Measurements from ENCODE around the gene PRKCE.

The PRKCE gene

DNA sequence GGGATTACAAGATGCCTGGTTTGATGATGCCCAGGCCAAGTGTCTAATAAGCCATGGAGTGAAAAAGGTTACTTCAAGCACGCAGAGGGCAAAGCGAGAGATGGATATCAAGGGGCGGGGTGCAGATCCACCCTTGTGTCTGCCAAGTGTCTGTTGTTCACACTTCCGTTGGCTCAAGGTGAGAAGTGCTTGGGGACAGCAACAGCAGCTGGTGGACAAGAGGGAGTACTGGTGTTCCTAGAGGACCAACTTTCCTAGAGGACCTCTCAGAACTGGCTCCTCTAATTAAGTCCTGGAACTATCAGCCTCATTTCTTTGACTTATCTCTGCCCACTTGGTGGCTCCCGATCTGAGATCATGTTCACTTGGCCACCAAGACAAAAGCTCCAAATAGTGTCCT is 299.1 kb downstream of the PRKCE start:
- no peak for DNase-seq

DNA sequence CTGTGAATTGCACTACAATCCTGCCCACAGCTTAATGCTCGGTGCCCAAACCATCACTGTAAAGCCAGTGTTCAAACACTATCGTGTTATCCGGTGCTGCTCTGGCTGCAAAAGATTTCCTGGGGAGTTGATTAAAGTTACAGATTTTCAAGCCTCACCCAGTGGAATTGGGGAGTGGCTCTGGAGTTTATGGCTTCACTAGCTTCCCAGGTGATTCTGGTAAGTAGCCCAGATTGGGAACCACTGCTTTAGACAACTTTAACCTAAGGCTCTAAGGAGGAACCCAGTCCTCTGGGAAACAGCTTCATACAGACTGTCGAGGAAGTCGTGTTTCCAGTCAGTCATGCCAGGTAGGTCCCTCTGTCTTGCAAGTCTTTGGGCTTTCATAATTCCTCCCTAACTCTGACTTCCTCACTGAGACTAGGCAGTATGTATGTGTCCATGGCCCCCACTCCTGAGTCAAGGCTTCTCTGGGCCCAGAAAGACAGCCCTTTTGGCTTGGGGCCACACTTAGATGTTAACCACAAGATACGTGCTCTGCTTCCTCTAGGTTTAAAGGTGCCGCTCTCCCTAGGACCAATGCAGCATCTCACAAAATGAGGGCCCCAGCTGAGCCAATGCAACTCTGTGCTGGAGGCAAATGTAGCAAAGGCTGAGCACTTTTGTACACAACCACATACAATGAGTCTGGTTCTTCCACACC is 299.7 kb downstream of the PRKCE start:
- DNase-seq: no peak

DNA sequence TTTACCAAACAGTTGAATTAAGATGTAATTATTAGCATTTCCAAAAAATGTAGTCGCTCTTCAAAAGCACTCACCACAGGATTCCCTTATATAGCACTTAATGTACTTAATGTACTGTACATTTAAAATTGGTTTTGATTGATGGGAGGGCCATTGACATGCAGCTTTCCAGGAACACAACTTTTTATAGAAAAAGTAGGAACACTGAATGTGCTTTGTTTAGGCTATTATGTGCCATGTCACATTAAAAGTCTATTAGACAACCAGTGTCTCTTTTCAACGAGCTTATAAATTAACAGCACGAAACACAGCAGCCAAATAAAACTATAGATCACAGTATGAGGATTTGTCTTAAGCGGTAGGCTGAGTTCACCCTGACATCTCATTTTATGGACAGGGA is 301.1 kb downstream of the PRKCE start:
- DNase-seq: no peak

DNA sequence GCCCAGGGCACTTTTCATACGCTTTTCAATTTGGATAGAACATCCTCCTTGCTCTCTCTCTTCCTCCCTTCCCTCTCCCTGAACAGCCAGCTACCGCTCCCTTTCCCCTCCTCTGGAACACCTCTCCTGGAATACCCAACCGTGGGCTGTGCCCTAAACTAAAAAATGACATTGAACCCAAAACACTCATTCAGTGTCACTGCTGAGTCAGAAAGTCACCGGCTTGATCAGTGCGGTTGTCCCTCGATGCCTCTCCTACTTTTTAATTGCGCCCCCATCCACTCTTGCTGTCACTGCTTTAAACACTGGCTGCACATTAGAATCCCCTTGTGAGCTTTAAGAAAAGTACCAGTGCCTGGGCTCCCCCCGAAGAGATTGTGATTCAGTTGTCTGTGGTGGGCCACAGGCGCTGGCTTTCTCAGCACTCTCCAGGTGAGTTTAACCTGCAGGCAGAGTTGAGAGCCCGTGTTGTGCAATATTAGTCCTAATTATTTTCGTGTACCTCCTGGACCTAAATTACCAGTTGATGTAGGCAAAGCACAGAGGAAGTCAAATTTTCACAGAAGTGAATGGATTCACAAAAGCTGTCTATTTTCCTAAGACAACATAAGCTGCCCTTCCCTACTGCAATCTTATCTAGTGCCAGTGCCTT is 302.0 kb downstream of the PRKCE start:
- DNase-seq: no peak

DNA sequence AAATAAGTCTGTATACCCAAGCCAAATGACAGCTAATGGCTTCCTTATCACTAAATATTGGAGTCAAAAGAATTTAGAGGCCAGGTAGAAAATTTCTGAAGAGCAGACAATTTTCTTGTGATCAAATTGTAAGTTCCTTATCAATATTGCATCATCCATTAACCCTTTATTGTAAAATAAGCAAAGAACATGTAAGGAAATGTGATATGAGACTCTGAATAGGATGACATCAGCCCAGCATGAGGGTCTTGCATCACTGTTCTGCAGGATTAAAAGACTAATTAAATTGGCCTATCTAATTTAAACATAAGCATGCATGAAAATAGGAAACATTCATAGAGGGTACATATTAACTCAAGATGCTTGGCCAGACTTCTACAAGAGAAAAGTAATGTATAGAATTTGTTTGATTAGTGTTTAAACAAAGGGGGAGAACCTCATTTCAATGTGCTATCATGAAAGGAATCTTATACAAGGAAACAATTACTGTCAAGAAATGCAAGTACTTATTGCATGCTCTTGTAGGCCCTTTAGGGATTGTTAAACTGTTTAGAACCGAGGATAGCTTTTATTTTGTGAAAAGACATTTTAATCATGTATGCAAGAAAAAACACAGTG is 302.9 kb downstream of the PRKCE start:
- no peak for DNase-seq

DNA sequence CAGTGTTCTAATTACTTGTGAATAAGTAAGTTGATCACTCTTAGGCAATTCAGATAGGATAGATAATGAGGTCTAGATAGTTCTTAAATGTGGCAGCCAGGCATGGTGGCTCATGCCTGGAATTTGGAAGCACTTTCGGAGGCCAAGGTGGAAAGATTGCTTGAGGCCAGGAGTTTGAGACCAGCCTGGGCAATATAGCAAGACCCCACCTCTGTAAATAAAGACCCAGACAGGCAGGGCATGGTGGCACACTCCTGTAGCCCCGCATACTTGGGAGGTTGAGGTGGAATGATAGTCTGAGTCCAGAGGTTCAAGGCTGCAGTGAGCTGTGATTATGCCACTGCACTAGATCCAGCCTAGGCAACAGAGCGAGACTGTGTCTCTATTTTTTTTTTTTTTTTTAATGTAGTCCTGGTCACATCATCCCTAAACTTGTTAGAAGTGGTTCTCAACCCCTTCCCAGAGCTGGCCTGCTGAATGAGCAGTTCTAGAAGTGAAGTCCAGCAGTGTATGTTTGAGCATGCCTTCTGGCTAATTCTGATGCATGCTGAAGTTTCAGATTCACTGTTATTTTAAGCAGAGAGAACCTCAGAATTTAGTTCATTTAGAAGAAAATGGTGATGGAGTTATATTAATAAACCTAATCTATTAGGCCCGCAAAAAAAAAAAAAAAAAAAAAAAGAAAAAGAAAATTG is 306.2 kb downstream of the PRKCE start:
- DNase-seq: no peak

DNA sequence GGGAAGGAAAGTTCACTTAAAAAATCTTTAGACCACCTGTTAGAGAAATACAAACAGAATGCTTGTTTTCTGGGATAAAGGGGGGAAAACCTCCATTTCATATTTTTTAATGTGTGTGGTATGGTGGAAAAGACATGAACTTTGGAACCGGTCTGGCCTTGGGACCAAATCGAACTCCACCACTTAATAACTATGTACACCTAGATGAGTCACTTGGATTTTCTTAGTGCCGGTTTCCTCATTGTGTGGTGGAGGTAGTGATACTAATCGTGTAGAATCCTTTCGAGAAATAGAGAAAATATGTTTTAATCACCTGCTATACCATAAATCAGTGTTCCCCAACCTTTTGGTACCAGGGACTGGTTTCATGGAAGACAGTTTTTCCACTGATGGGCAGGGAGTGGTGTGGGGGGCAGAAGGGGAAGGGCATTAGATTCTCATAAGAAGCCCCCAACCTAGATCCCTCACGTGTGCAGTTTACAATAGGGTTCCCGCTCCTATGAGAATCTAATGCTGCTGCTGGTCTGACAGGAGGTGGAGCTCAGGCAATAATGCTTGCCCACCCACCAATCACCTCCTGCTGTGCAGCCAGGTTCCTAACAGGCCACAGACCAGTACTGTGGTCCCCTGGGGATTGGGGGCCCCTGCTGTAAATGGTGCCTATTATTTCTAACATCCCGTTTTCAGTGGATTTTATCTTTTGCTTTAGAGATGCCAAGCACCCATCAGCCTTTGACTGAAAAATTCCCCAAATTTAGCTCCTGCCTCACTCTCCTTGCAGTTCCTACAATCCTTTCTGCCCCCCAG is 308.8 kb downstream of the PRKCE start:
- DNase-seq: no peak

DNA sequence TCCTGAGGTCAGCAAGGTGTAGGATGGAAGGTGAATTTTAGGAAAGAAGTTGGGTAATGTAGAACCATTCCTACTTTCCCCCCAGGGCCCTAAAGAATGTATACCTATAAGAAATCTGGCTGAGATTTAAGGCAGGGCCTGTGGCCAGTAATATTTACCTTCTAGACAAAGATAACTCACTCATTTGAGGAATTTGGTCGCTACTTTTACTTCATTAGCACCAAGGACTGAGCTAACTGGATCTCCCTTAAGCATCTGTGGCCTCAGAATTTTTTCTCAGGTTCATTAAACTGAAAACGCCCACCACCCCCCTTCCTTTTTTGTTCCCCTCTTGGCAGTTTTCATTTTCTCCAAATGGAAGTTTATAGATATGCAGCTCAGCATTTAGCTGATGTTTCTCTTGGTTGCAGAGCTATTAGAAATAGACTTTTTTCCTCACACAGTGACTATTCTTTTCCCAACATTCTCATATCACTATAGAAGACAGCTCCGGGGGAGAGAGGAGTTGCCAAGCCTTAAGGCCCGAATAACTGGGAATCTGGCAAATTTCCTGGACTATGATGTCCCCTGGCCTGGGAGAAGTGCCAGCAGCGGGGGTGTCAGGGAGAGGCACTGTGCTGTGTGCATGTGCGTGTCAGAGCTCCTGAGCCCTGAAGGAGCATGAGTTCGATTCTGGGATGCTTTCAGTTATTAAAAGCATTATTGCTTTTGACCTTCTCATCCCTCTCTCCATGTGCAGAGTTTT is 310.9 kb downstream of the PRKCE start:
- DNase-seq: no peak

DNA sequence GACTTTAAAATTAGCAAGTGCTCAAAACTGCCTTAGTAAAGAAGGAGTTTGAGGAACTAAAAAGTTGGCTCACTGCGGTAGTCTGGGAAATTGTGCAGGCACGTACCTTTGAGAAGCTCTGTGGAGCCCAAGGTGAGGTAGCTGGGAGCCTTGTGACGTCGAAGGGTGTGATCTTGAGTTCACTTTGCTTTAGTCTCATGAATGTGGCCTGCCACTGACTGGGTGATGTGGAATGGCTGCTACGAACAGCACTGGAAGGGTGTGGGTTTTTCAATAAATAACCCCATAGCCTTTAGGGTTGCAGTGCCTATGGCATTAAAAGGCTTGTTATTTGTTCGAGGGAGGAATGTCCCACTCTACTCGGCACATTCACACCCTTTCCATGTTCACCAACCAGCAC is 312.3 kb downstream of the PRKCE start:
- DNase-seq: no peak

DNA sequence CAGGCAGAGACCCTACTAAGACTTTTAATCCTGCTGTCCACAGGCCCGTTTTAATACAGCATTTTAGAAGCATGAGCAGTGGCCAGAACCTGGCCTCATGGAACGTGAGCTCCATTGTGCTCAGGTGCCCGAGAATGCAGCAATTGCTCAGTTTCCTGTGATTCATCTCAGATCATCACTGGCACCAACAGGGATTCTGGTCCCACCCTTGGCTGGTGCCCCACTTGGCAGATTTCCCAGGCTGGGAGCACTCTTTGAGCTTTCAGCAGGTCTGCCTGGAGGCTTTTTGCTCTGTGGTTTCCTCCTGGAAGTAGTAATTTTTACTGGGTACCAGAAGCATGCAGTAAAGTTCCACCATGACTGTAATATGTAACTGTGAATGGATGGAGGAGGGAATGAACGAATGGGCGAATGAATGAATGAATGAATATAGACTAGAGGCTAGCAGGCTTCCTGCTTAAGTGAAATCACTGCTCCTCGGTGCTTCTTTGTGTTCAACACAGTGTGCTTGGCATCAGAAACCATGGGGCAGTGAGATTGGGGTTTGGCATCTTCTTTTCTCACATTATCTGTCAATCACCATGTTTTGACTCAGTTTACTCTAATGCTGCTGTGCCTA is 312.9 kb downstream of the PRKCE start:
- DNase-seq: peak; percentile 14

DNA sequence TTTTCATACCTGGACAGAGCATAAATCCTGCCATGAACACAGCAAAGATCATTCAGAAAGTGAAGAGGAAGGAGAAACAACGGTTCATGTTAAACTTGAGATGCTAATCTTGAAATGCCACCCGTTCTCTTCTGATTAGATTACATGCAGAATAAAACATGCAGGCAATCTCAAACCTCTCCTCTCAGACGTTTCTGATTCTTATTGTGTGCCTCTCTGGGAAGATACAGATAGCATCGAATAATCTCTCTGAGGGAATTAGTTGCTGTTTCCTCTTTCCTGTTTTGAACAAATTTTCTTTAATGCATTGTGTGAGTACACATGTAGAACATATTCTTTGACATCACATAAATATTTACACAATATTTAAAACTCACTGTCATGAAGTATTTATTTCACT is 313.4 kb downstream of the PRKCE start:
- DNase-seq: no peak

DNA sequence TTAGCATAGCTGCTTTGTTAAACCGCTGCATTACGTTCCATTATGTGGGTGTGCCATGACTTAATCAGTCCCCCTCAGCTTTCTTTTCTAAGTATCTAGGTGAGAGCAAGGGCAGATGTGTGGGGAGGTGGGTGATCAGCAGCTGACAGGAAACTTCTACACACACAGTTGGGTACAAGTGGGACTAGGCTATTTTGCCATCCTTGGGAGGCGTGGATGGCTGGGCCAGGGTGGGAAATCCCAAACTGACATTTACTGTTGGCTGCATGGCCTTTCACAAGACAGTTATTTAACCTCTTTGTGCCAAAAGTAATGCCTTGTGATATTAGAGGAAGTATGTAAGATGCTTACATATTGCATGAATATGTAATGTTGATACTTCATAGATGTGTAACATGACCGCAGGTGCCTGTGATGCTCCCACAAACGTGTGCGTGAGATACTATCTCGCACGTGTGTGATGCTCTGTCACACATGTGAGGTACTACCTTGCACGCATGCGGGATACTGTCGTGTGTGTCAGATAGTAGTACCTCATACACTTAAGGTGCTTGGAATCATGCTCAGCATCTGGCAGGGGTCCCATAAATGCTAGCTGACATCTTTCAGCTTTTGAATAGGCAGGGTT is 314.5 kb downstream of the PRKCE start:
- DNase-seq: no peak

DNA sequence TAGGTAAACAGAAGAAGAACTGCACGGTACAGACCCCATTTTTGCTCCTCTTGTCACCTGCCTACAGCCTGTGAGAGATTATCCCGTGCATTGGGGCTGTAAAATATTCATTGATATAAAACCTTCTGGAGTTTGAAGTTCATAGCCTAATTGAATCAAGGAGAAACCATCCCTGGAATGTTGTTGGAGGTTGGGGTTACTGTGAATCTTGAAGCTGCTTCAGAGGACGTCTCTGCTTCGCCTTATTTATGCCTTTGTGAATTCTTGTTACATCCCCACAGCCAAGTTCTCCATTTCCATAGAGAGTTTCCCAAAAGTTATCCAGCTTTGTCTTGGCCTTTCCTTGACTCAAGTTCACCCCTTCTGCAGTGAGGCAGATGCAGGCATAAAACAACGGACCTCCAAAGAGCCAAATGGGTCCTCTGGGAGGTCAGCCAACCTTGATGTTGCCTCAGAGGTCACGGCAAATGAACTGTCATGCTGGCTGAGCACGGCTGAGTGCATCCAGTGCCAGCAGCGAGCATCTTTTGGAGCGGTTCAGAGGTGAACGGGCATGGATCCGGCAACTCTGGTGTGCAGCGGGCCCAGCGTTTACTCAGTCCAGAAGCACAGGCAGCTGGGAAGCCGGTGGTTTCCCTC is 317.6 kb downstream of the PRKCE start:
- no peak for DNase-seq

DNA sequence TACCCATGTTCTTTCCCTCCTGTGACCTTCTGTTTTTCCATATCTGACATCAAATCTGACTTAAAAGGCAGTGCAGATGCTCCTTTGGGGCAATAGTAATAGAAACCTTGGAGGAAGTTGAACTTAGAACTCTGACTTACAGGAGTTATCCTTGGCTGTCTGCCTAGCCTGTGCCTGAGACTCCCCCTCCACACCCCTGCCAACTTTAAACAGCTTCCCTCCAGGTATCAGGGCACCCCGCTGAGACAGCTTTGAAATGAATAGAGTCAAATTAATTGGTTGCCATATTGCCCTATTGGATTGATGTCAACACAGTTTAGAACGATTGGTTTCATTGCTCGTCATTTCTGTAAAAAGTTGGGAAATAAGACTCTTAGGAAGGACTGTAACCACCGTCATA is 322.0 kb downstream of the PRKCE start:
- DNase-seq: peak; percentile 69

DNA sequence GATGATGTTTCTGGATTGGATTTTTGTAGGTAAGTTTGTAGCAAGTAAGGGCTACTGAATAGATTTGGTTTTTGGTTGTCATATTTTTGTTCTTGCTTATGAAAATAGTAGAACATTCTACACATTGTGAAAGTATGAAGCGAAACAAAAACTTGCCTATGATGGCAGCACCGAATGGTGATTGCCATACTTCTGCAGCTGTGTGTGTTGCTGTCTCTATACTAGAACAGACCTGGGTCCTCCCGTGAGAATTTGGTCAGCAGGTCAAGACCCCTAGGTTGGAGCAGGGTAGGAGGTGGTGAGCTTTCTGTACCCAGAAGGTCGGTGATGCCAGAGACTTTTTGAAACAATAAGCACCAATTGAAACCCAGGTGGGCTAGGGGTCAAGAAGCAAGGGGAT is 322.6 kb downstream of the PRKCE start:
- no peak for DNase-seq

DNA sequence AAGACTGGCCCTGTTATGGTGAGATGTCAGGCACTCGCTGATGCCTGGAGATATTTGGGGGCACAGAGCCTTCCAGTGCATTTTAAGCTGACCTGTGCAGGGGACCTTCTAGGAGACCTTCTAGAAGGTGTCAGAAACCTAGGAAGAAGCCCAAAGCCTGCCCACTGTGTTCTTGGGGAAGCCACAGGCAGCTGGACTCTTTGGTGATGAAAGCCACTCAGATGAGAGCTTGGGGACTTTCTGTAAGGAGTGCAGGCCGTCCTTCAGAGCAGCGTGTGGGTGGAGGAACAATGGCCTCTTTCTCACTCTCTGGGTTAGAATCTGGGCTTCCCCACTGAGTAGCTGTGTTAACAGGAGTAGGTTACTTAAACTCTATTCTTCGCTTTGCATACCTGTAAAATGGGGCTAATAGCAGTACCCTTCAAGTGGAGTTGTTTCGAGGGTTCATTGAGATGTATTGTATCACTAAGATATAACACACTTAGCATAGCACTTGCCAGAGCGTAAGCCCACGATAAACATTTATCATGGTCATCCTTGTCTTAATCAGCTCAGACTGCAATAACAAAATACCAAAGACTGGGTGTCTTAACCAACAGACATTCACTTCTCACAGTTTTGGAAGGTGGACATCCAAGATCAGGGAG is 323.4 kb downstream of the PRKCE start:
- DNase-seq: no peak

DNA sequence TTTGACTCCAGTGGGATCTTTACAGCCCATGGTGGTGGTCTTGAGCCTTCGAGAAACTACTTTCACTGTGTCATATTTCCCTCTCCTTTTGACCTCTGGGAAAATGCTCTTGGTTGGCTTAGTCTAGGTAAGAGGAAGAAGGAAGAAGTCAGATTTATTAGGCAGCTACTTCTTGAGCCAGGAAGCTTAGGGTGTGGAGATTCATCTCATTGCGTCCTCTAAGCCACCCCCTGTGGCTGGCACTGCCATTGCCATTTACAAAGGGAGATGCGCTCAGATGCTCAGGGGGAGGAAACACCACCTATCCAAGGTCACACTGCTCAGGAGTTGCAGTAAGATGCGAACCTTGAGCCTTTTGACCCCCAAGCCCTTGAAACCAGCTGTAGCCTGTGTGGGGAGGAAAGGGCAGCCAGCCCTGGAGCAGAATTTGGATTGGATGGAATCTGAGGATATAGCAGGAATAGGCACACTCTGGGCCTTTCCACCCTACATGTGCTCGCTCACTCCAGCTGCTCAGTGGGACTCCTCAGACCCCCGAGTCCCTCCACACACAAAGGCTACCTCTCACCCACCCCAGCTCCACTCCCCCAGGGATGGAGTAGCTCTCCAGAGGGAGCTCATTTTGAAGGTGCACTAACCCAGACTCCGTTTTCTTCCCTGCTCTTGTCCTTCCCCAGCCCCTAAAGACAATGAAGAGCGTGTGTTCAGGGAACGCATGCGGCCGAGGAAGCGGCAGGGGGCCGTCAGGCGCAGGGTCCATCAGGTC is 324.5 kb downstream of the PRKCE start:
- no peak for DNase-seq

DNA sequence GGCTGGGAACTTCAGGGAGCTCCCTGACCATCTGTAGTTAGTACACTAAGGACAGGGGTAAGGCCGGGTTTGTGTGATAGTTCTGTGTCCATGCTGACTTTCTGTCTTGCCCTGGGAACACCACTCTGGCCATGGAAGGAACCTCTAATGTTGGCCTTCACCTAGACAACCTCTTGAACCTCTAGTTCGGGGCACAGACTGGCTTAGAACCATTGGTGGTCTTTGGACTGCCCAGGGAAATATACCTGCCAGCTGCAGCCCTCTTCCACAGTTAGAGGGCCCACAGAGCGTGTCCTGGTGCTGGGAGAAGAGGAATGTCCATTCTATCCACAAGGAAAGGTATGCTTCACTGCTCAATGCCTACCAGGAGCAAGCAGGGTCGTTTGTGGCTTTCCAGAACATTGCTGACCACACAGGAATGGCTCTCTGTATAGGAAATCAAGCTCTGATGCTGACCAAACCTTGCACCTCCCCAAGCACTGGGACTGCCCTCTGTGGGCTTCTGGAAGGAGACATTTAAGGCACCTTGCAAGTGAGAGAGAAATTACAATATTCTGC is 326.9 kb downstream of the PRKCE start:
- DNase-seq: no peak

DNA sequence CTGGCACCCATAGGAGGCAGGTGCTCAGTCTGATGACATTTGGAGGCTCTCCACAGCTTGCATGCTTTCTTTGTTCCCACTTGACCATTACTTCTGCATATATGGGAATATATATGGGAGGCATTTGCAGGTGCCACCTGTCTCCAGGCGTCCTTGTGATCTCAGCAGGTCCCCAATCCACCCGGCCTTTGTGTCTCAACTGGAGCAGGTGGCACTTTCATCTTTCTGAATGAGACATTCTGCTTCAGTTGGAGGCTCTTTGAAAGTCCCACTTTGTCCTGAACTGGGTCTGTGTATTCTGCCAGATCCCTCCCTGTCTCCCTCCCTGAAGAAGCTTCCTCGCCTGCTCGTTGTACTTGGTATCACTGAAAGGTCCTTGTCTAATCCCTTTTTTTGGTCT is 327.6 kb downstream of the PRKCE start:
- DNase-seq: no peak

All from NCI-H2171 treated with DMSO at 0.1 percent for 48 hours (cell line).